DMS114 treated with DMSO at 0.1 percent for 48 hours (cell line): ENCODE measurements around the gene UMODL1.

Experiments
- DNase-seq: peaks from one replicate; lab custom pipeline; 2025; ENCODE audit not compliant: unreplicated experiment; lab: John Stamatoyannopoulos, UW

Gene UMODL1

GRCh38 chr21:42129300-42130266 lies 58.5 kb downstream of the UMODL1 start:
- DNase-seq = no peak

- DNase-seq = no peak
Observed at GRCh38 chr21:42130441-42130840, 59.3 kb downstream of the UMODL1 start.

GRCh38 chr21:42132183-42132582 lies 61.1 kb downstream of the UMODL1 start:
- DNase-seq = no peak

DNA sequence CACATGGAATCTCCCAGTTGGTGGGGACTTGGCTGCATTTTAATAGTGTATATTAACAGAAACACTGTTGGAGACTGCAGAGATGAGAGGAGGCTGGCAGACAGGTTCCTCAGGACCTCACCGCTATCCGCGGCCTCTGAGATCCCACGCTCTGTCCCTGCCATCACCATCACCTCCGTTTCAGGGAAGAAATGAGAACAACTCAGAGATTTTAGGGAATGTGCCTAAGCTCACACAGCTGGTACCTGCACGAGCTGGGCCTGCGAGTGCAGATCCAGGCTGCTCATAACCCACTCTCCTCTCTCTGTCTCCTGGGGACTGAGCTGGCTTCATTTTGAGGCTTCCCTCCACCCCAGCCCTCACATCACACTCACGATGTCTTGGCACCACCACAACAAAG lies 62.0 kb downstream of the UMODL1 start:
- DNase-seq = no peak

GRCh38 chr21:42135386-42136052 lies 64.4 kb downstream of the UMODL1 start:
- no peak for DNase-seq

DNA sequence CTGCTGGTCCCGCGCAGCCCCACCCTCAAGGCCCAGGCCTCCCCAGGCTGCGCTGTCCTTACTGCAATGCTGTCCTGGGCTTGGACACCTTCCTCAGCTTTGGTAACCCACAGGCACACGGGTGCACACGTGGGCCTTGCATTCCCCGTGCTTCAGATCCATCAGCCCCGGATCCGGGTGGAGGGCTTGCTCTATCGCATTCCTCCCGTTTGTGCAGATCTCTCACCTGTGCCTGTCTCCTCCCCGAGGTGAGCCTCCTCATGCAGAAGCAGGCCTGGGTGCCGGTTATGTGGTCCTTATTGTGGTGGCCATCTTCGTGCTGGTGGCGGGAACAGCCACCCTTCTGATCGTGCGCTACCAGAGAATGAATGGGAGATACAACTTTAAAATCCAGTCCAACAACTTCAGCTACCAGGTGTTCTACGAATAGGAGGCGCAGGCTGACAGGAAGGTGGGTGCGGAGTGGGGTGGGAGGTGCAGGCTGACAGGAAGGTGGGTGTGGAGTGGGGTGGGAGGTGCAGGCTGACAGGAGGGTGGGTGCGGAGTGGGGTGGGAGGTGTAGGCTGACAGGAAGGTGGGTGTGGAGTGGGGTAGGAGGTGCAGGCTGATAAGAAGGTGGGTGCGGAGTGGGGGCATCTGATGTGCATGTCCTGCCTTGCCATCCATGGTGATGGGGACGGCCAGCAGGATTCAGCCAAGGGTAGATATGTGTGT lies 66.2 kb downstream of the UMODL1 start:
- DNase-seq = no peak

GRCh38 chr21:42140196-42140934 lies 69.2 kb downstream of the UMODL1 start:
- DNase-seq = no peak

DNA sequence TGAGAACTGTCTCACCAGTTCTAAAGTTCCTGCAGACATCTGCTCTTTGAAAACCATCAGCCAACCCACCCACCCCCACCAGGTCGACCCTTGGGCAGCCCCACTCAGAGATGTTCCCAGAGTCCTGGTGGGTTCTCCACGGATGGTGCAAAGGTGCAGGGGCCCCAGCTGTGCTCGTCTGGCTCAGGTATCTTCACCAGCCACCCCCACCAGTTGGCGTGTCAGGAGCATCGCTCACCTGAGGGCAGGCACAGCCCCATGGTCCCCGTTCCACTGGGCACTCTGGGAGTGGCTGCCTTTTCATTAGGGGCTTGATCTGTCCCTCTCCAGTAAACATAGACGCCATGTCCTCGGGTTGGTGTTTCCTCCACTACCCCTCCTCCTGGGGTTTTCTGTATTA lies 70.5 kb downstream of the UMODL1 start:
- DNase-seq = no peak

DNA sequence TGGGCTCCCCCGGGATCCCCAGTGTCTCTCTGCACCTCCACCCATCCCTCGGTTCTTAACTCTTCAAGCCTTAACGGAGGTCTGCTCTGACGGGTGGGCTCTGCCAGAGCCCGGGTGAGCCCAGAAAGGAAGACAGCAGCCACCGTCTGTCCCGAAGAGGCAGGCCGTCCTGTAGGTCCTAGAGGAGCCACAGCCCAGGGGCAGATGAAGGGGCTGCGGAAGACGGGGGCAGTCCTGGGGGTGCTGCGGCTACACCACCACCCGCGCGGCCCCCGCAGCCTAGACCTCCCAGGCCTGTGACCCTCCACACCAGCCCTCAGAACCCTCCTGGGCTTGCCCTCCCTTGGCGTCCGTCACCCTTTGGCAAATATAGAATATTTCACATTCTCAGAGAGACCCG lies 71.0 kb downstream of the UMODL1 start:
- no peak for DNase-seq

GRCh38 chr21:42142627-42143026 lies 71.5 kb downstream of the UMODL1 start:
- no peak for DNase-seq

GRCh38 chr21:42143111-42143510 lies 72.0 kb downstream of the UMODL1 start:
- DNase-seq = no peak

- DNase-seq = no peak
Observed at GRCh38 chr21:42144221-42144620, 73.1 kb downstream of the UMODL1 start.

DNA sequence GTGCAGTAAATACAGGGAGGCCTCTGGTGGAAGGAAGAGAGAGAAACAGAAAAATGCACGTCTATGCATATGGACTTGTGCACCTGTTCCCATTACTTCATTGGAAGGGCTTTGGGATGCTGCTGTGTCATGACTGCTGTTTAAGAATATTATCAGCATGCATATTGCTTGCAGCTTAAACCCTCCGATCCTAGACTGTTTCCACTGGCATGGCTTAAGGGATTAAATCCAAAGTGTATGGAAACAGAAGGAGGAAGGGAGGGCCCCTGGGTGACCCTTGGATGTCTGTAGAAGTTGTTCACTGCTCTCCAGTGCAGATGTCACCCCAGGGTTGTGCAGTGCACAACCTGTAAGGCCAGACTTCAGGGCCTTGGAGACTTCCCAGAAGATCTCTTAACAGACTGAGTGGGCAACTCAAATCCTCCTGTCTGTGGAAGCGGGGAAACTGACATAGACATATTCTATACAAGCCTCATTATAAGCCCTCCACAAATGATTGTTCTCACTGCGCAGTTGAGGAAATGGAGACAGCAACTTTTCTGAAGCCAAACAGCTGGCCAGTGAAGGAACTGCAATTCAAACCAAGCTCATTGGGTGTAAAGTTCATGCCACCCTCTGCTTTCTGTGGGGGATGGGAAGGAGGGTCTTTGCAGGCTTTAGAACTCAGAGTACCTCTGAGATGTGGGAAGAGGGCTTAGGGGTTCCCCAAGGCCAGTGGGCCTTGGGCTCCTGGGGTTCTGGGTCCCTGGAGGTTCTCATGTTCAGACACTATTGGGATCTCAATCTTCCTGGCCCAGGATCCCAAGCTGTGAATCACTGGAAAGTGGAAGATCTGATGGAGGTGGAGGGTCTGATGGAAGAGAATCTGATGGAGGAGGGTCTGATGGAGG lies 73.8 kb downstream of the UMODL1 start:
- DNase-seq = no peak

- DNase-seq = peak; percentile 33
Observed at GRCh38 chr21:42145569-42146272, 74.6 kb downstream of the UMODL1 start.

DNA sequence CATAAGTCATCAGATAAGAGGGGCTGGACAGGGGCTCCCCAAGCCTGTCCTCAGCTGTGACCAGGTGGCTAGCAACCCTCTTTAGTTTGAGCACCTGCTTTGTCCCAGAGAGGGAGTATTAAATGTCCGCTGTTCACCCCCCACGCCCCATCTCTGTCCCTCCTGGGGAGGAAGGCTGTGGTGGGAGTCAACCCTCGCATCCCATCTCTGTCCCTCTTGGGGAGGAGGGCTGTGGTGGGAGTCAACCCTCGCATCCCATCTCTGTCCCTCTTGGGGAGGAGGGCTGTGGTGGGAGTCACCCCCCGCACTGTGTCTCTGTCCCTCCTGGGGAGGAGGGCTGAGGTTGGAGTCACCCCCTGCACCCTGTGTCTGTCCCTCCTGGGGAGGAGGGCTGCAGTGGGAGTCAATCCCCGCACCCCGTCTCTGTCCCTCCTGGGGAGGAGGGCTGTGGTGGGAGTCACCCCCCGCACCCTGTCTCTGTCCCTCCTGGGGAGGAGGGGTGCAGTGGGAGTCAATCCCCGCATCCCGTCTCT lies 75.2 kb downstream of the UMODL1 start:
- DNase-seq = no peak

DNA sequence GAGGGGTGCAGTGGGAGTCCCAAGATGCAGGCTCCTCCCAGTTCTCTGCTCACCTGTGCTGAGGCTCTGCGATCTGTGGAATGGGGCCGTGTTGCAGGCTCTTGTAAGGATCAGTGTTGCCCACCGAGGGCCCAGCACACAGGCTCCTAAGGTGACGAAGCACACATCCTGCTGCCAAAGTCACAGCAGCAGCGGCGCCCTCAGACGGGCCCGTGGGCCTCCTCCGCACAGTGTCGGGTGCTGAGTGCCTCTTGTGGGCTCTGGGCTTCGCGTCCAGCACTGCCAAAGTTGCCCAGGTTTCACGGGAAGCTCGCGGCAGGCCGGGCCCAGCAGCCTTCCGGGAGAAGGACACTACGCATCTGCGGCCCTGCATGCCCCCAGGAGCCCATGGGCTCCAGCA lies 75.7 kb downstream of the UMODL1 start:
- no peak for DNase-seq

DNA sequence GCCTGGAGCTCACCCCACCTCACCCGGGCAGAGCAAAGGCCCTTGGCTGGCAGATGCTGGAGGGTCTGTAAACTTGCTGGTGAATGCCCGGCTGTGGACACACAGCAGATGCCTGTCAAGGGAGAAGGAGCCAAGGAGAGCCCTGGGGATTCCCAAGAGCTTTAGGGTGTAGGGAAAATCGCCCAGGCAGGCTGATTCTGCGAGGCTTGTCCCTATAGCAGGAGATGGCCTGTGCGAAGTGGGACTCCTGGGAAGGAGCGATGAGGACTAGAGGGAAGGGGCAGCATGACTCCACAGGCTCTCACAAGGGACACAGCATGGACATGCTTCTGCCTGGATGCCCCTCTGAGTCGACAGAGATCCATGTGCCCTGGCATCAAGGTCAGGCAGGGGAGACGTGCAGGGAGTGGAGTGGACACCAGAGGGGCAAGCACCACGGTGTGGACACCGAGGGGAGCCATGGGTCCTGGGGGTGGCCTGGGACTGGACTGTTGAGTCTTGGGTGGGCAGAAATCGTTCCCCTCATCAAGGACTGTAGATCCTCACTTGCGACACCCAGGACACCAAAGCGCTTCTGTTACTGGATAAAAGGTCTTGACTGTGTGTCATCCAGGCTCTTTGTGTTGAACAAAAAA lies 76.4 kb downstream of the UMODL1 start:
- DNase-seq = no peak

GRCh38 chr21:42148097-42148496 lies 77.0 kb downstream of the UMODL1 start:
- no peak for DNase-seq

GRCh38 chr21:42148584-42148983 lies 77.5 kb downstream of the UMODL1 start:
- no peak for DNase-seq
